CD4-positive, alpha-beta T cell treated with Interferon alpha-2 for 1 hour (primary cell): ENCODE results near the gene XRCC4.
"Not testable (repeated sequence)": the region's sequence is repeated elsewhere in the genome, so short reads cannot be mapped to it uniquely, and the experiment has no call there.

Source experiments
- DNase-seq, 2 donors: peaks; one replicate each; pipeline ENCODE4 v3.0.0-alpha.2; 2020 to 2022

The XRCC4 gene

DNA sequence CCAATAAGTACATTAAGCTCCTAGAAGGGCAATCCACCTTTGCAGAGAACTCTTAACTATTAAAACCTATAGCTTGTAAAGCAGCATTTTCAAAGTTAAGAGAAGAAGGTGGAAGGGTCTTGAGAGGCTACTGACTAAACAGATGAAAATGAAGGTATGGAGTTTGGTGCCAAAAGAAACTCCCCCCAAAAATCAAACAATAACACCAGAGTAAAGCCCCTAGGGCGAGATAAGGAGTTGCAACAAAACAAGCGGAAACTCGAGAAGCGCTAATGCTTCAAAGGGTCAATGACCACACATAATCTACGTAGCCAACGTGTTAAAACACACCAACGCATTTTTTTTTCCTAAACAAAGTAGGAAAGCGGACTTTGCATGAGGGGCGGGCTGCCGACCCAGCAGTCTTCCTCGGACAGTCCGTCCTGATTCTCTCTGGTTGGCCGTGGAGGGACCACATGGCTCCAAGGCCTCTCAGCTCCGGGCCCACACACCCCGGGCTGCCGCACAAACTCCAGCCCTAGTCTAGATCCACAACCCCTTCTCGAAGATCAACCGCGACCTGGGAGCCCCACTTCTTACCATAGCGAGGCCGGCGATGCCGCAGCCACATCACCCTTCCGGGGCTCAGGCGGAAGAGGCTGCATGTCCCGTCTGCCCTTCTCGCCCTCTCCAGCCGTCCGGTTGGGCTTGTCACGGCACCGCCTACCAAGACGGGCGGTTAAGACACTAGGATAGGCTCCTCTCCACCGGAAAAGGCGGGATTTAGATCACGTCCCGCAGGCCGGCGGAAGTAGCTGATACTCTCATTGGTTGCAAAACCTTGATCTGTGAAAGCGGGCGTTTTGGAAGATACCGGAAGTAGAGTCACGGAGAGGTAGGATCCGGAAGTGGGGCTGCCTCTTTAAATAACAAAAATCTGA, at the start of gene XRCC4, which contains the start of gene TMEM167A:
XRCC4 (plus strand) TSS at position 806 of the 920 bp plus-strand sequence. CDS start 27,373 bp downstream, outside the sequence.
TMEM167A (minus strand) TSS at position 653 of the 920 bp plus-strand sequence; CDS start at position 582, 71 bp downstream.
- peak; percentile 96 for DNase-seq

DNA sequence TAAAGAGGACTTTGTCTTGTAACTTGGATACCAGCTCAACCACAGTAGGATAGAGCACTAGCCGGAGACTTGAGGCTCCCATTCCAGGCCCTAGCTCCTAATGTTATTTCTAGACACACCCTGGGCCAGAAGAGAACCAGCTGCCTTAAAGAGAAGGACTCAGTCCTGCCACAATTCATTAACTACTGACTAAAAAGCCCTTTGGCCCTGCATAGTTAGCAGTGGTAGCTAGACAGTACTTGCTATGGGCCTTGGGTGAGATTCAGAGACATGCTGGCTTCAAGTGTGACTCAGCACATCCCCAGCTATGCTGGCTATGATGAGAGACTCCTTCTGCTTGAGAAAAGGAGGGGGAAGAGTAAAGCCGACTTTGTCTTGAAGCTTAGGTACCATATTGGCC, 47.4 kb upstream of the XRCC4 start:
- DNase-seq = no peak

DNA sequence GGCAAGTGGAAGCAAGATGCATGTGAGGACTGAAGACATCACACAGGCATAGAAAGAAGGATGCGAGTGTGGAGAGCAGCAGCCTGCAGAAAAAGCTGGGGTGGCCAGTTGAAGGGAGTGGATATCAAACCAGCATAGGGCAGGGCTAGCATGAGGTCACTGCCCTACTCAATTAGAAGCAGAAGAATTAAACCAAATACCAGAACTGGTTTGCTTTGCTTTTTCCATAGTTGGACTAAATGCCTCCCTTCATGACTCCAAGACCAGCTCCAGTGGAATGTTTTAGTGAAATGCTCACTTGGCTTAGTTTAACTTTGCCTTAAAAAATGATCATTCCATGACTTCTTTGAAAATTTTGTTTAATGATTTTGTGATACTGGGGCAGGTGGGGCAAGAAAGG, 46.0 kb upstream of the XRCC4 start:
- no peak for DNase-seq

DNA sequence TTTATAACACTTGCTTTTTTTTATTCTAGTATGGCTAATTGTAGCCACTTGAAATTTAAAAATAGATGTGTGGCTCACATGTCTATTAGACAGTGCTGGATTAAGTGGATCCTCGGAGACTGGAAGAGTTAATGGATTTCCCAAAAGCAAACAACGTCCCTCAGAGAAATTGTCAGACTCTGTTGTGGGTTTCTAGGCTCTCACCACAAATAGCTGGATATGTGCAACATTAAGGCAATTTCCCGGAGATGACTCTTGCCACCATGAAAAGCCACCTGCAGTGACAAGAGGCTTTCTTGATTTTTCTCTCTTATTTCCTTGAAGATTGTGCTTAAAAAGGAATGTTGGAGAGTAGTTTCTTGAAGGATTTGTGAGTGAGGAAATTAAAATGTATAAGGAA, 43.3 kb upstream of the XRCC4 start:
- DNase-seq = no peak

DNA sequence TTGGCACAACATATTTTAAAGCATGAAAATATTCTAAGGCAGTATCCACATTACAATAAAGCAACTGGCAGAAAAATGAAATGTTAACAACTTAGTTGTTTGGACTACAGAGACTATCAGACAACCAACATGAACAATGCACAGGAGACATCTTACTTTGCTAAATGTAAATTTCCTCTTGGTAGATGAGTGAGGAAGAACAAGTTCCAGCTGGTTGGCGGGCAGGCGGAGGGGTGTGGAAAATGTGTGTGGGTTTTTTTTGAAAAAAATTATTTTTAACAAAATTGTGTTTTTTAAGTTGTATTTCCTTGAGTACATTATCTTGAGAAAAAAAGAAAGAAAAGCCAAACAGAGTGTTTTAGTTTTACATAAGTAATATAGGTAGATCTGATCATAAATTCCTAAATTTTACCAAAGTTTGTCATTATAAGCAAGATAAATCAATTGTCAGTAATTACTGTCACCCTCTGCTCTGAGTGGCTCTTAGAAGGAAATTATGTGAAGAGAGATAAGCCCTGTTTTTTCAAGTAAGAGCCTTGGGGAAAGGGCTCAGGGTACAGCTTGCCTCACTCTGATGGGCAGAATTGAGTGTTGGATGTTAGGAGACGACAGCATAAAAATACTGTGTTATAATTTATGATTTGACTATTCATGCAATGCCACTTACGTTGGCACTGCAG, 42.7 kb upstream of the XRCC4 start:
- DNase-seq = no peak

DNA sequence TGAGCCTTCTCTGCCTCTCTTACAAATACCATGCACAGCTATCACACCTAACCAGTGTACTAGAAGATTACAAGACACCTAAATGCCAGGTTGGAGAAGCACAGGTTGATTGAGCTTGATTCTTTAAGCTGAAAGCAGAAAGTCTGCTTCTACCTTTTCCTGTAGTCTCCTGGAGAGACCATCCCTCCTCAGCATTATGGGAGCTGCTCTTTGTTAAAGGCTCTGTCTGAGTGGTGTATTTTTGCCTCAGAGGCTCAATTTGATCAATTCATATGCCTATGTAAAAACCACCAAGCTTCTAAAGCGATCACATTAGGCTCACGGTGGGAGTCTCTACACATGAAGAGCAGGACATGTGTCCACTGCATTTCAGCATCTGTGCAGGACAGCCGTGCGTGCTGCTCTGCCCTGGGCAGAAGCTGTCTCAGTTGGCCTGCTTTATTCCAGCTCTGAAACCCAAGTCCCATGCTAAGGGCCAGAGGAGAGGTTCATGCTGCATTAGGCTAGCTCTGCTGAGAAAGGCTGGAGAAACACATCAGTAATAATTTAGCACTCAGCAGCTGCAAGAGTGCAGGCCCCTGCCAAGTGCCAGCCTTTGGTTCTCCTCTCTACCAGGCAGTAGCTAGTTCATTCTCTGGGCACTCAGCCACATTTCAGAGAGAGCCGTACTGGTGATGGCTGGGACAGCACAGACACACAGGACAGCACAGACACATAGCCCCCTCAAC, 41.8 kb upstream of the XRCC4 start:
- no peak for DNase-seq

DNA sequence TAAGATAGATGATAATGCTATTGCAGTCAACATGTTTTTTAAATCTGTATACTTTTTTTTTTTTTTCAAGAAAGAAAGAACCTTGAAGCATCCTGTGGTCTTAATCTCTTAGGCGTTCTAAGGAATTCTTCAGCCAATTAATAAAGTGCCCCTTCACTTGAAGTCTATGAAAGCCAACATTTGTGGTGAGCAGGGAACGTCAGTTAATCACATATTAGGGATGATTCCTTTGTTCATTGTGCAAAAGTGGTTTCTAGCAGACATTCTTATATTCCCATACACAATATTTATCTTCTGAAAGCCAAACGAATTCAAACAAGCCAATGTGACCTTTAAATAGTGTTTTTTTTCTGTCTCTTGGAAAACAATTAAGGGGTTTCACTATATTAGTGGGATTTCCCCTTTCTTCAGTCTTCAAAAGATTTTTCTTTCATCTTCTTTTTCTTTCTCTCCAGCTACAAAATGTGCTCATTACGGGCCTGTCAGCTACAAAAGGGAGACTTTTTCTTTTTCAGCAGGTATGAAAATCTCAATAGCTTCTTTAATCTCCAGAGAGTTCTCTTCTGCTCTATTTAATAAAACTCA, 40.3 kb upstream of the XRCC4 start:
- no peak for DNase-seq

DNA sequence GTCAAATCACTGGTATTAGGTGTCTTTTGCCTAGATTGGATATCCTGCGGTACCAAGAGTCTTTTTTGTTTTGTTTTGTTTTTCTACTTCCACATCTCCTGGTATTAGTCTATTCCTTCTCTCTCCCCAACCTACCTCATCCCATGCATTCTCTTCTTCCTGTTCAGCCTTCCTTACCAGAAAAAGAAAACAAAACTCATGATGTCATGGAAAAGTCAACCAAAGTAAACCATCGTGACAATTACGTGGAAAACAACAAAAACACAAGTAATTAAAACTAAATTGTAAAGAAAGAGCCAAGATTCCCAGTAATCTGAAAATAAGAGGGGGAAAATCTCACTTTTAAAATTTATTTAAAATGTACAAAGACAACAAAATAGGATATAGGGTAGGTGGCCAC, 38.4 kb upstream of the XRCC4 start:
- no peak for DNase-seq

DNA sequence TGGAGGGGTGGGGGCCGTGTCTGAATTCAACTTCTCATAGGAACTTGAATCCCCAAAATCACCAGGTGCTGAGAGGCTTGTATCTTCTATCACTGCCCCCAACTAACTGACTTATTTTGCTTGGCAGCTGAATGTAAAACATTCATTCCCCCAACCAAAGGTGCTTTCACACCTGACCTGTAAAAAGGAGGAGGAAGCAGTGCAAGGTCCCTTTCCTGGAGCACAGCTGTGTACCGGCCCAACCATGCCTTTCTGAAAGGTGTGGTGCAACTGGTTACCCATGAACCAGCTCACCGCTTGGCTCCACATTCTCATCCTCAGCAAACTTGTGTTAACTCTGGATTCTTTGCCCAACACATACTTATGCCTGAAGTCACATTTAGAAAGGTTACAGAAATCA, 34.8 kb upstream of the XRCC4 start:
- no peak for DNase-seq

DNA sequence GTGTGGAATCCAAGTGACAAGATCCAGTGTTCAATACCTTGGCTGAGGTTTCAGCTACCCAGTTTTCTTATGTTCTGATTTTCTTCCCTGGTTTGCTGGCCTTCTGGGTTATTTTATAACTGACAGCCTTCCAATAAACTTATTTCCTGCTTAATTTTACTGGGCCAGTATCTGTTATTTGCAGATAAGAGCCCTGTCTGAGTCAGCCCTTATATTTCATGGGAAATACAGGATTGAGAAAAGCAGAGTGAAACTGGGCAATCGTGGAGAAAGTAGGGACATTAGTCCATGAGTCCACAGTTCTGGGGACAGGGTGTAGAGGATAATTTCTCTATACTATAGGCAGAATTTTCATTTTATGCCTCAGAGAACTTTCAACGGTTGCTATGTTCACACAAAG, 32.4 kb upstream of the XRCC4 start:
- no peak for DNase-seq

DNA sequence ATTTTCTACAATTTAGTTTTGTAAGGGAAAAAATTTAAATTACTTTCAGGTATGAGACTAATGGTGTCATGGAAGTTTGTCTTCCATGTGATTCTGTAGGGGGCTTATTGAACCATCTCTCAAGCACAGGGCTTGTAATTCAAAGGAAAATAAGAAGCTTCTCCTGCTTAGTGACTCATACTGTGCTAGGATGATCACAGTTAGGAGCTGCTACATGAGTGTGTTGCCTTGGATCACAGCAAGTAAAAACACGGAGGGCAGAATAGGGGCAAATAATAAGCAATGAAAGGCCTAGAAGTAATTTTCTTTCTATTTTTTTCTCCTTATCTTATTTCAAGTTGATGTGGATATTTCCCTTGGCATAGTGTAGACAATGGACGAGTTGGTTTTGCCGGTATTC, 29.1 kb upstream of the XRCC4 start:
- DNase-seq = no peak

DNA sequence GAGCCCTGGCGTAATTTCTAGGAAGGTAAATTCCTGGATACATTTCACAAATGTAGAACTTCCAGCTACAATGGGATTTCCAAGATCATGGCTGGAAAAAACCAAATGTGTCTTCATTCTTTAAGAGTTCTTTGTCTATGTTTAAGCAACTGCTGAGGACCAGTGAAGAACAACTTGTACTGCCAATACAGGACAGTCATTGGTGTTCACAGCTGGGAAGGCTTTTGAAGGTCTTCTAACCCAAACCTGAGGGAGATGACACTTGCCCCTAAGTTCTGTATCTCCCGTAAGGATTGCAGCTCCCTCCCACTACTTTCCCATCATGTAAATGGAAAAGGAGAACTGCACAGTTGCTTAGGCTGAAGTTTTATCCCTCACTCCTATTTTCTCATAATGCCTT, 28.5 kb upstream of the XRCC4 start:
- DNase-seq = no peak

DNA sequence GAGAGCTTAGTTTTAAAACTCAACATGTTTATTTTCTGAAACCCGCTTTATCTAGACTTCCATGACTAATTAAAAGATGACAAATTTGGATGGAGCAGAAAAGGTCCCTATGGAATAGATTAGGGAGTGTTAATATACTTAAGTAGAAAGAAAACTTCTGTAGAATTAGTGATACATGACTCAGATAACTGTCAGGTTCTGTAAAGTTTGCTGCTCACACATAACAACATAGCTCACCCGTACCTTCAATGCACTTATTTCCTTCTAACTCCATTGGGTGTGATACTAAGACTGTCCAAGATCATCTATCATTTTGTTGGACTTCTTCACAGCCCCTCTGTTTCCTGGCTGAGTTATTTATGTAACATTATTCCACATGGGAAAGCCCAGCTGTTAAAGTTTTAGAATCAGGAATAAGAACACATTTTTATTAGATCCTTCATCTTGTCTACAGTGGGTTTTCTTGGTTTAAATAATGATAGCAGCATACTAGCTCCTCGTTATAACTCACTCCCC, 27.9 kb upstream of the XRCC4 start:
- no peak for DNase-seq

DNA sequence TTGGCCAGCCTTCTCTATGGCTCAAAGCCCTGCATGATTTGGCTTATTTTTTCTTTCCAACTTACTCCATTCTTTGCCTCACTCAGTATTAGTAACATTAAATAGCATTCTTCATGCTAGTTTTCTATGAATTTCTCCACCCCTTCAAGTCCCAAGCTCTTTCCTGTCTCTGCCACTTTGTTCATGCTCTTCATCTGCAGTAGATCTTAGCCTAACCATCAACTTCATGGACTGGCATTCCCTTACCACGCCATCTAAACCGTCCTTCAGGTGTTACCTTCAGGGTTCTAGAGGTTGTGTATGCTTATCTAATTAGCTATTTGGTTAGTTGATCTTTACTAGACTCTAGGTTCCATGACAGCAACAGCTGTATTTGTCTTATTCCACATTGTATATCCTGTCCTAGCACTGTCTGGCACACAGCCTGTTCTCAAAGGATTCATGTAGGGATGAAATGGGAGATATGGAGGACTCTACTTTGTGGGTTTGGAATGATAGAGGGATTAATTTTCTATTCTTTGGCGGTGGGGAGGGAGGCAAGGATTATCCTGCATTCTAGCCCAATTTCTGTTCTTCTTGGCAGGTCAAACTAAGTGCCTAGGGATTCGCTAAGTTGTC, 26.5 kb upstream of the XRCC4 start:
- DNase-seq = no peak

DNA sequence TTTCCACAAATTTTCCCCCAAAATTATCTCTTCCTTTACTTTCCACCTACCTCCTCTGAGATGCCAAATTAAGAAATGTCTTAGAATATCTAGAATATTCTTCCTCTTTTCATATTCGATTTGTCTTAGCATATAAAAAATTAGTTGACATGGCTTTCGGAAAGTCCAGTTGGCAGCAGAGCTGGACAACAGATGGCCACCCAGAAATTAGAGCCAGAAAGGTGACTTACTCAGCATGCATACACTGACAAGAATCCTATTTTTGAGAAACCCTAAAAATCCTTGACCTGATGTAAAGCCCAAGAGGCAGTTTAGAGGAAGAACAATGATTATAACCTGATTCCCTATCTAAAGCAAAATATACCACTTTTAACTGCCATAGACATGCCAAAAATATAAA, 22.2 kb upstream of the XRCC4 start:
- no peak for DNase-seq

DNA sequence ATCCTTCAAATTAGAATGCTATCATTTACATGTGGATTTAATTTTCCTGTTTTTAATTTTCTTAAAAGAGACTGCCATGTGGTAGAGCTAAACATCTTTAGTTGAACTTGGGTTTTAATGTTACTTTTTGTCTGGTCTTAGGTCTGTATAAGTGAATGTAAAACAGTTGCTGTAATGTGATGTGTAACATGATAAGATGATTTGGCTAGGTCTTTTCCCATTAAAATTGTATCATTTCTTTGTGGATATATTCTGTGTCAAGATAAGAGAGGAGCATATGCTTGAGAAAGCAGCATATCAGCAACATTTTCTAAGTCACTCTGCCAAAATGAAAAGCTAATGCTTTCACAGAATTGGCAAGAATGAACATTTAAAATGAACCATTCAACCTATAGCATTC, 18.6 kb upstream of the XRCC4 start:
- no peak for DNase-seq

DNA sequence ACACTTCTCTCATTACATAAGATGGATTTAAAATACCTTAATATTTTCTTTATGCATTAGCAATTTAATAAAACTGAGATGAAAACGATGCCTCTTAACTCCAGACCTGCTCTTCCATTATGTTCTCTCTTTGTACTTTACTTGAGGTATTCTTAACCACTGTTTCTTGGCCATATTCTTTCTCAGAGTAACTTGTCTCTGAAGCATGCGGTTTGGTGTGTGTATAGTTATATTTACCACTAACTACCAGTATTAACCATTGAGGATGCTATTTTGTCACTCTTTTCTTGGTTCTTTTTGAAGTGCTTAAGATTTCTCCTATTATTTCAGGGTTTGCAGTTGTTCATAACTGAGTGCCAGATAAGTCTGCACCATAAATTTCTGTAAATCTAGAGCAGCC, 18.0 kb upstream of the XRCC4 start:
- no peak for DNase-seq

DNA sequence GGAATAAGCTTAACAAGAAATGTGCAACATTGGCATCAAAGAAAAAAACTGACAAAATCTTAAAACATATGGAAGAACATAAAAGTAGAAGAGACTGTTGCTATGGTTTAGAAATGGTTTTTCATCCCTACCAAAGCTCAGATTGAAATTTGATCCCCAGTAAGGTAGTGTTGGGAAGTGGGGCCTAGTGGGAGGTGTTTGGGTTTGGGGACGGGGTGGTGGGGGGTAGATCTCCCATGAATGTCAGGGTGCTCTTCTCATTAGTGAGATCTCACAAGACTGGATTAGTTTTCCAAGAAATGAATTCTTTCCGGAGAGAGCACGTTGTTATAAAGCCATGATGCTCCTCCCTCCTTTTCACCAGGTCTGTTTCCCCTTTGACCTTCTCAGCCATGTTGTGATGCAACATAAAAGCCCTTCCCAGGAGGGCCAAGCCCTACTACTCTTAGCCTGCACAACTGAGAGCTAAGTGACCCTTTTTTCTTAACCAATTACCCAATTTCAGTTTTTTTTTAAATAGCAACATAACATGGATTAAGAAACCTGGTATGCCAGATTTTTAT, 10.7 kb upstream of the XRCC4 start:
- no peak for DNase-seq

DNA sequence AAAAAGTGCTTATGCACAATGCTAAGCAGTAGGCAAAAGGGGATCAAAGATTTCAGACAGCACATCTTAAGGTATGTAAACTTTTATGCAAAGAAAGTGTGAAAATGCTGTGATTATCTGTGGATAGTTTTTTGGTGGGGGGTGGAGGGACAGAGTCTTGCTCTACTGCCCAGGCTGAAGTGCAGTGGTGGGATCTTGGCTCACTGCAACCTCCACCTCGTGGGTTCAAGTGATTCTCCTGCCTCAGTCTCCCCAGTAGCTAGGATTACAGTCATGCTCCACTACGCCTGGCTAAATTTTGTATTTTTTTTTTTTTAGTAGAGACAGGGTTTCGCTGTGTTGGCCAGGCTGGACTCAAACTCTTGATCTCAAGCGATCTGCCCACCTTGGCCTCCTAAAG, 10.0 kb upstream of the XRCC4 start:
- DNase-seq = not testable (repeated sequence)

DNA sequence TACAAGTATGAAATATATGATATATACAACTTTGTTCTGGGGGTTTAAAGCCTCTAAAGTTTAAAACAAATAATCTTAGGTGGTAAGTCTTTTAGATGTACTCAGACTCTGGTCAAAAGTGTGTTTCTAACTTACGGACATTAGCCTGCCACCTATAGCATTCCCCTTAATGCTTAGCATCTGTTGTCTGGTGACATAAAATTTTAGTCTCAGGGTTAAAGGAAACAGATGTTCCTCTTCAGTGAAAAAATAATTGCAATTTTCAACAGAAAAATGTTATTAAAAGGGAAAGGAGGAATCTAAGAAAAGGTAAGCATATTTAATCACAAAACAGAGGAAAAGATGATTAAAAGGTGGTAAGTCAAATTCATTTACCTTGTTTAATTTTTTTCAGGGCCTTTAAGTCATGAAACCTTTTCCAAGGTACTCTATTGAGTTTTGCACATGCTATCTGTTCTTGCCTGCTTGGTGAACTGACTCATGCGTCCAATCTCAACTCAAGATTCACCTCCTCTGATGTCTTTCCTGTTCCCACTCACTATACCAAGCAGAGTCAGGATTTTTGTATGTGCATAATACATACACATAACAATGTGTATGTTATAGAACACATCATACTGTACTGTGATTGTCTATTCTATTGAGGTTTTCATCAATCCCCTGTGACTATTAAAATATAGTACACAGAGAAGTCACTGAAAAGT, 8.1 kb upstream of the XRCC4 start:
- DNase-seq = no peak

DNA sequence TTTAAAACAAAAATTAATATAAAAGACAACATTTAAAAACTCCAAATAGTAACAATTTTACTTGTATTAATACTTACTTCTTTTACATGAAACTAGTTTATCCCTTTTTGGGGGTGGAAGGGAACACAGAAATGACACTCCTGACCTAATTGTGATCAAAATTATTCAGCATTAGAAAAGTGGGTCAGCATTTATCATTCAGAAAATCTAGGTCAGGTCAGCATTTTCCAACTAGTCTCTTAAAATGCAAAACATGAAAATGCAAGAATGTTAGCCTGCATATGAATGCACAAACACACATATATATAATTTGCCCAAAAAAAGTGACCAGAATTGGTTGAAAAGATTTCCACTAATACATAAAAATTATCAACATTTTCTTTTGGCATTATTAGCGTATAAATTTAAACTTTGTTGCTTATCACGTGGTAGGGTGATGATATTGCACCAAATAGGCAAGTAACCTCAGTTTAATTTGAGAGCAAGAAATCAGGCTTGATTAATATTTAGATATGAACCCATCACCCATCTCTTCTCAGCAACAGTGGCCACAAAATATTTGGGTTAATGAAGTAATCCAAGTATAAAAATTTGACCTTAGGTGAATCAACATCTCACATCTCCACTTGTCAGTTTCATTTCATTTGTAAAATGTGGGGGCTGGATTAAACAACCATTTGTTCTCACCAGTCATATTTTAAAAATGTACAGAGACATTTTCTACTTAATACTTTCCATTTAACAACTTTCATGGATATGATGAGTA, 5.9 kb upstream of the XRCC4 start:
- no peak for DNase-seq
